ENCODE measurements around the gene CSNK1G2.

DNA sequence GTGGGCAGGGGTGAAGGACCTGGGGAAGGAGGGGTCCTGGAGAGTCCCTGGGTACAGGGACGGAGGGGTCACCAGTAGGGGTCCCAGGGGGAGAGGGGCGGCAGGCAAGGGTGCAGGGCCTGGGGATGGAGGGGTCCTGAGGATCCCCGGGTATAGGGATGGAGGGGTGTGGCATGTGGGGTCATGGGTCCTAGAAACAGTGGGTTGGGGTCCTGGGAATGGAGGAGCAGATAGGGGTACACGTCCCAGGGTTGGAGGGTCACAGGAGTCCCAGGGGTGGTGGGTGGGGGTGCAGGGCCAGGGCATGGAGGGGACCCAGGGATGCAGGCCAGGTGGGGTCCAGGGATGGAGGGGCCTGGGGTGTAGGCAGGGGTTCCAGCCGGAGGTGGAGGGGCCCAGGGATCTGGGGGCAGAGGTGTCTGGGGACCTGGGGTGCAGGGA is 73.2 kb downstream of the CSNK1G2 start:
- TF ChIP-seq, protein P1, sequence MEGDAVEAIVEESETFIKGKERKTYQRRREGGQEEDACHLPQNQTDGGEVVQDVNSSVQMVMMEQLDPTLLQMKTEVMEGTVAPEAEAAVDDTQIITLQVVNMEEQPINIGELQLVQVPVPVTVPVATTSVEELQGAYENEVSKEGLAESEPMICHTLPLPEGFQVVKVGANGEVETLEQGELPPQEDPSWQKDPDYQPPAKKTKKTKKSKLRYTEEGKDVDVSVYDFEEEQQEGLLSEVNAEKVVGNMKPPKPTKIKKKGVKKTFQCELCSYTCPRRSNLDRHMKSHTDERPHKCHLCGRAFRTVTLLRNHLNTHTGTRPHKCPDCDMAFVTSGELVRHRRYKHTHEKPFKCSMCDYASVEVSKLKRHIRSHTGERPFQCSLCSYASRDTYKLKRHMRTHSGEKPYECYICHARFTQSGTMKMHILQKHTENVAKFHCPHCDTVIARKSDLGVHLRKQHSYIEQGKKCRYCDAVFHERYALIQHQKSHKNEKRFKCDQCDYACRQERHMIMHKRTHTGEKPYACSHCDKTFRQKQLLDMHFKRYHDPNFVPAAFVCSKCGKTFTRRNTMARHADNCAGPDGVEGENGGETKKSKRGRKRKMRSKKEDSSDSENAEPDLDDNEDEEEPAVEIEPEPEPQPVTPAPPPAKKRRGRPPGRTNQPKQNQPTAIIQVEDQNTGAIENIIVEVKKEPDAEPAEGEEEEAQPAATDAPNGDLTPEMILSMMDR (IDR thresholded peaks at IDR 0.05) = no peak
- no peak for TF ChIP-seq EZH2 (IDR thresholded peaks at IDR 0.05; ENCODE audit: borderline replicate concordance, insufficient read depth, low read depth, low read length, poor library complexity, severe bottlenecking)
